Measurements from ENCODE around the gene SLC29A1. TPM values are rescaled to one million over a fixed set of nuclear protein-coding genes. Genes with fewer than 3 reads are reported as not detected.

Gene SLC29A1
- total and polyA plus RNA-seq, 9 of the 15 experiments (the other 6 are each of a cell fraction or from before 2014, with no cell fraction given): 18.9 to 170 (median 57.7) TPM

- TF ChIP-seq E2F1 (CRISPR knock-in tag; IDR thresholded peaks at IDR 0.05) (peak; percentile 72), NFIC (IDR thresholded peaks at IDR 0.05) (peak; percentile 60), TFAP4 (CRISPR knock-in tag; IDR thresholded peaks at IDR 0.05; ENCODE audit: borderline replicate concordance) (0 out of 2 replicates have a peak, but pooled peaks have one; percentile 25), MCM2 (IDR thresholded peaks at IDR 0.05; ENCODE audit: low read depth) (no peak), ZBTB8A (IDR thresholded peaks at IDR 0.05; ENCODE audit: partially characterized antibody) (no peak), CHD7 (IDR thresholded peaks at IDR 0.05; ENCODE audit: low read depth, low read length) (no peak), JUND (IDR thresholded peaks at IDR 0.05; ENCODE audit: borderline replicate concordance, low read depth, low read length) (no peak), JUND (tag; IDR thresholded peaks at IDR 0.05; ENCODE audit: borderline replicate concordance, low read depth, low read length) (no peak), THRAP3 (IDR thresholded peaks at IDR 0.05; ENCODE audit: borderline replicate concordance) (peak; percentile 10; the same call in 1 of the 2 replicates), MNT (conservative IDR thresholded peaks at IDR 0.05) (no peak), ZNF77 (CRISPR knock-in tag; IDR thresholded peaks at IDR 0.05) (no peak), RUNX1 (IDR thresholded peaks at IDR 0.05; ENCODE audit: low read depth) (no peak), ZNF316 (IDR thresholded peaks at IDR 0.05) (0 out of 2 replicates have a peak, but pooled peaks have one; percentile 1)
Observed at GRCh38 chr6:44255105-44255808, 31.9 kb downstream of the SLC29A1 start (continued).
